Left cardiac atrium (tissue), 4 donors: ENCODE results near the gene ADAMTS3. TPM values are rescaled to one million over a fixed set of nuclear protein-coding genes. Genes with fewer than 3 reads are reported as not detected.

ENCODE experiments used
- ATAC-seq, 2 donors: fragments of 200-7000 bp; cut with Tn5 transposase; one replicate each; pipeline ENCODE4 v1.9.1; 2020; ENCODE audit warnings: mild to moderate bottlenecking in 2 of 2, moderate library complexity in 2 of 2
- DNase-seq: peaks from one replicate; pipeline ENCODE4 v3.0.0-alpha.2; 2020
- intact Hi-C, 2 donors: fragments of 100-400 bp; cut with DNase I; formaldehyde crosslinking; loops; one replicate each; pipeline versions ENCODE4 v1.14.1 to v1.15.1; 2022 to 2023
- total RNA-seq, 2 donors: library from RNA; stranded (reverse); fragmentation: NEBNext Ultra II Directional; extraction: Animal tissue kit (Norgen Biotek cat#: 25700); gene quantifications; one replicate each; pipeline ENCODE4 v1.2.1, GENCODE V29; 2021
- donor health status: DM: no; HTN: yes; CAD: no.
- donor health status: DM: no; HTN: yes; CAD: no; lungs with severe emphysema.
- donor health status: DM: yes; HTN: yes; CAD: no.
- donor health status: Dilated cardiomyopathy.

Gene ADAMTS3
- total RNA-seq, 2 donors from 2014 or later, result 1.2 to 1.7 TPM

DNA sequence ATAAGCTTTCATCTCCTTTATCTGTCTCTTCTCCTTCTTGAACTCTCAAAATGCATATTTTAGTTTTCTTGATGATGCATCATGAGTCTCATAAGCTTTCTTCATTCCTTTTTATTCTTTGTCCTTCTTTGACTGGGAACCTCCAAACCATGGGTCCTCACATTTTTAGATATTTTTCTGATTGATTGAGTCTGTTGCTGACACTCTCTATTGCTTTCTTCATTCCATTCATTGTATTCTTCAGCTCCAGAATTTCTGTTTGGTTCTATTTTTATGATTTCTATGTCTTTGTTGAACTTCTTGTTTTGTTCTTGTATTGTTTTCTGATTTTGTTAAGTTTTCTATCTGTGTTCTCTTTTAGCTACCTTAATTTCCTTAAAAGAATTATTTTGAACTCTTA, 74.9 kb downstream of the ADAMTS3 start:
- intact Hi-C loops, result no loop called here
- DNase-seq, result no peak
- ATAC-seq, result no peak

DNA sequence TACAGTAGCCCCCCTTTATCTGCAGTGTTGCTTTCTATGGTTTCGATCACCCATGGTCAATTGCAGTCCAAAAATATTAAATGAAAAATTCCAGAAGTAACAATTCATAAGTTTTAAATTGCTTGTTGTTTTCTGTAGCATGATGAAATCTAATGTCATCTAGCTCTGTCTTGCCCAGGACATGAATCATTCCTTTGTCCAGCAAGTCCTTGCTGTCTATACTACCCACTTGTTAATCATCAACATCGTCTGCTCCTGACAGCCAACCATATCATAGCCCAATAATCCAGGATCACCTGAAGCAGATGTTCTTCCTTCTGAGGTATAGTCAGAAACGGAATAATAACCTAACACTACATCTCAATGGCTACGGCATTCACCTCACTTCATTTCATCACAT, 79.8 kb downstream of the ADAMTS3 start:
- intact Hi-C loops, result no loop called here
- no peak for DNase-seq
- no peak for ATAC-seq

DNA sequence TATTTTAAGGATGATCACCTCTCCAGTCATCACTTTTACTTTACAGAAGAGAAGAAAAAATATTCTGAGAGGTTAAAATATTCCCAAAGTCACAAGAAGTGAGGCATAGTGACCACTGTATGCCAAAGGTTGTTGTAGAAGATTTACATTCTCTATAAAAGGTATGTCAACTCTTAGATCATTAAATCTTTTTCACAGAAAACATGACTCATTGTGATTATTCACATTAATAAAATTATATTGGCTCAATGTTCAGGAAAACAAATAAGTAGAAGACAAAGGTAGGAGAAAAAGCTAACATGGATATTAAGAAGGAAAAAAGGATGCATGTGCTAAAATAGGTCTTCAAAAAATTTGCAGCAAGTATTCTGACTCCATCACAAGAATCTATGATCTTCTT, 82.0 kb downstream of the ADAMTS3 start:
- no peak for DNase-seq
- no peak for ATAC-seq

DNA sequence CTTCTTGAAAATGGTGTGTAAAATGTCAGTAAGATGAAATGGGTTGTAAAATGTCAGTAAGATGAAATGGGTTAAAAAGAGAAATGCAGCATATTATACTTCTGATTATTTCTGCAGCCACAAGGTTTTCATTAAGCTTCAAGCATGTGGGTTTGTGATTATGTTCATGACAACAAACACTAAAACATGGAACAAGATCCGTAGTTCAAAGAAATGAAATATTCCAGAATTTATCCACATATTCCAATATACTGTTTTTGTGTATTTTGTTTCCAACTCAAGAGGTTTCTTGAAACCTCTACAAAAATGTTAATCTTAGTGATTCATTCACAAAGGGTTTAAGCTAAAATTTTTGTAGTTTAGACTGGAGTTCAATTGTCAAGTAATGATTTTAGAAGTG, 84.0 kb downstream of the ADAMTS3 start:
- ATAC-seq, result no peak

More for the DNA sequence above, 82.0 kb downstream of the ADAMTS3 start:
- intact Hi-C loops, result no loop called here

DNA sequence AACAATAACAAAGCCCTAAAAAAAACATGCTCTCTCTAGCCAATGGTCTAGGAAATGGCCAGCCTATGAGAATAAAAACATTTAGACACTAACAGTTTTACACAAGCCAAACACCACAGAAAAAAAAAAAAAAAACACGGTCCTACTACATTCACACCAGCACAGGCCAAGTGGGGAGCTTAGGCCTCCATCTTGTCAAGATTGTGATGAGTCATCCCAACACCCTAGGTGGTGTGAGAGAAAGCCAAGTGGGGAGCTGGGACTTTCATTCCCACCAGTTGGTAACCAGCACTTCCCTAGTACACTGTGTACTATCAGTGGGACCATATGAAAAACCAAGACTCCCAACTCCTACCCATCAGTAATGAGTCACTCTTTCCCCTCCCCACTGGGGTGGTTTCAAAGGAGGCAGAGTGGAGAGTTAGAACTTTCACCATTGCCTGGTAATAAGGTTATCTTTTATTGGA, 95.6 kb downstream of the ADAMTS3 start:
- peak in 1 of 2 donors; percentile 19 for ATAC-seq
- intact Hi-C loops, result no loop called here
- DNase-seq, result no peak

More for the DNA sequence above, 84.0 kb downstream of the ADAMTS3 start:
- intact Hi-C loops, result no loop called here
- no peak for DNase-seq

DNA sequence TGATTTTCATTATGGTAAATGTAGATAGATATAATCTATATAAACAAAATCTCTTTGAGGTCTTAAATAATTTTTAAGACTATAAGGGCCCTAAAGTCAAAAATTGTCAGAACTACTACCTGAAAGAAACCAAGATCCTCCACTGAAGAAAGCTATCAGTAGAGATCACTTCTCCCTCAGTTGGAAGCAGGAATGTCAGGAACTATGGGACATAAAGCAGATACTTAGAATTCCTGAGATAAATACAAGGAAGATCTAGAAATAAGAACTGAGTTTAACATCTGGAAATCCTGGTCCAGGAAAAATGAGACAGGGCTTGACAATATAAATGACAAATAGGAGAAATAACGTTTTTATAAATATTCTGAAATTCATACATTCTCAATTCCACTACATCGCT, 97.2 kb downstream of the ADAMTS3 start:
- intact Hi-C loops, result no loop called here
- DNase-seq, result no peak
- ATAC-seq, result no peak

DNA sequence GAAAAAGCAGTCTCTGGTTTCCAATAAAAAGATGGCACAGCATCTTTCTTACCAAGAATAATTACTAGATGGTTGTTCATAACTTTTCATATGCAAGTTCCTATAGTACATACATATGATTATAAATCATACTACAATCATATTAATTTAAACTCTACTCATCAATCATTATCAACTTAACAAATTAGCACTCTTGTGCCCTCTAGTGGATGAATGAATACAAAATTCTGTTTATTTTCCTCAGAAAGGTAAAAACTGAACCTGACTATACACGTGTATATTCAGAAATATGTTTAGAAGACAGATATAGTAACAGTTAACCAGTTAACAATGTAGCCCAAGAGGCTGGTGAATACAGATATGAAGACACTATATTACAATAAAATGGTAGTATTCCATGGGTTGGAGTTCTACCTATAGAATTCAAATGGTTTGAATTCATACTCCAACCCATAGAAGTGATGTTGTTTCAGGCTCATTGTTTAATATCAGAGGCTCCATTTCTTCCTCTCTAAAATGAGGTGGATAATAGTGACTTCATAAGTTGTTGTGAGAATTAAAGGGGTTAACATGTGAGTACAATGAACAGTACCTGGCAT, 100.0 kb downstream of the ADAMTS3 start:
- ATAC-seq (no peak), DNase-seq (no peak)
- intact Hi-C loops, result loop anchor here in 1 of 2 donors (5.0 kb wide), 1 partner anchor 142 kb away; no protein-coding TSS in a partner anchor

DNA sequence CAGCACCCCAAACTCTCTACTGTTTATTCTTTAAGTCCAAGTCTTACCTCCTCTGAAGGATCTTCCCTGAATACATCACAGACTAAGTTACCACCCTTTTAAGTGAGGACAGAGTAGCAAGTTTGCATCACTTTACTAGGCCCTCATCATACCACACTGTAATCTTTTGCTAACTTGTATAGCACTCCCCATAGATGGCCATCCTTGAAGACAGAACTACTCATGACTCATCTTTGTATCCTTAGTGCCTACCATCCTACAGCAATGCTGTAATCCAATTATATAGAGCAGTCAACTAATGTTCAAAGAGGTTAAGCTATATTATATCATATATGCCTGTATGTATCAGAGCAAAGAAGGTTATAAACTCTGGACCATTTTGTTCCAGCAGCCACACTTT, 101.4 kb downstream of the ADAMTS3 start:
- intact Hi-C loops, result loop anchor here (2.0 to 5.0 kb wide), 2 partner anchors 140 to 143 kb away; no protein-coding TSS in a partner anchor
- ATAC-seq (no peak), DNase-seq (no peak)

DNA sequence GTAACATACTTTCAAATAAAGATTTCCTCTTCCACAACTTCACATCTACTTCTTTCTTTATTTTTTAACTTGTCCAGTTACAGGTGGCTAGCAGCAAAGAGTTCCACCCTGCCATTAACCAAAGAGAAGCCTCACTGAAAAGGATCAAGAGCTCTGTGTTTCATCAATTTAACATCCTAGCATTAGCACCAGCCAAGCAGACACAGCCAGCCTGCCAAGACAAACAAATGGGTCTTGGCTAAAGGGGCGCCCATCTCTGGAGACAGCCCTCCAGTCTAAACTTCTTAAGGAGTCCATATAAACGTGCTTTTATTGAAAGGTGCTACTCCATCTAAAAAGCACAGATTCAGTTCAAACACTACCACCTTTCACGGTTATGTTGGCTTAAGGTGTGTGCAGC, 105.3 kb downstream of the ADAMTS3 start:
- no peak for DNase-seq
- ATAC-seq, result no peak
- intact Hi-C loops, result no loop called here

DNA sequence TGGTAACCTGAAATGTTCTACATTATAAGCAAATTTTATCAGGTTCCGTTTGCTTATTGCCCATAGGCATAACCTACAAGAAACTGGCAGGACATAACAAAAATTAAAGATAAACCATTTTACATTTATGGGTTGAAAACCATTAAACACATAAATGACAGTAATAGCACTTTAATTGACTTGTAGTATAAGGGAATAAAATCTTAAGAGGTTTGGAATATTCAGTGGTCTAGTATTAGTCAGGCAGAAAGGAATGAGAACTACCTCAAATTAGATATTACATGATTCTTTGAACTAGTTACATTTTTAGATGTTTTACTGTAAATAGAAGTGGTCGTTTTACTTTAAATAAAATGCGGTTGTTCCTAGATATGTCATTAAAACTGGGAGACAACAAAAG, 111.9 kb downstream of the ADAMTS3 start:
- DNase-seq, result no peak
- intact Hi-C loops, result no loop called here

DNA sequence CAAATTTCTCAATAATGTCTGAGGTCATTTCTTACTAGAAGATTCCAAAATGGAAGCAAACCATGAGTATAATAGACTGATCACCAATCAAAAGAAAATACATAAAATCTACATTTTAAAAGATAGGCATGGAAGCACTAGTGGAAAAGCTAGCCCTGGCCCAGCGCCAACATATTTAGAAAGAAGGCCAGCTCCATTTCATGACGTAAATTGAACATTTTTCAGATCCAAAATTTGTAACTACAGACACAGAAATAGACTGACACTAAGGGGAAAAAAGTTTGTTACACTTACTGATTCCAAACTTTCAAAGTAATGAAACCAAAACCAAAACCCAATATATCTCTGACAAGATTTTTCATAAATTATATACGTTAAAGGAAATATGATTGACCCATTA, 117.7 kb downstream of the ADAMTS3 start:
- ATAC-seq (no peak), DNase-seq (peak; percentile 39)
- intact Hi-C loops, result no loop called here

More for the DNA sequence above, 111.9 kb downstream of the ADAMTS3 start:
- no peak for ATAC-seq

DNA sequence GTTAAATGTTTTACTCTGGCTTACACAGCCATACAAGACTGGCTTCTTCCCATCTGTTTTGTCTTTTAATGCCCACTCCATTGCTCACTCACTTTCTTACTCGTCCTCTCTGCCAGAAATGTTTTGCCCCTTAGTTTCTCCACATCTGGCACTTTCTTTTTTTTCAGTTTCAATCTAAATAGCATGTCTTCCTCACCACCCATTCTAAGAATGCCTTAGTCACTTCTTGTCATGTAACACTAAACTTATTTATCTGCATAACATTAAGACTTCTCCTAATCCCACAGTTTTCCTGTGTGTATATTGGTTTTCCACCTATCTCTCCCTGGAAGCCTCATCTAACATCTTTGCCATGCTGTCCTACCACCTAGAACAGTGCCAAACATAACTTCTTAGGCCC, 119.3 kb downstream of the ADAMTS3 start:
- intact Hi-C loops, result no loop called here
- ATAC-seq (no peak), DNase-seq (no peak)

DNA sequence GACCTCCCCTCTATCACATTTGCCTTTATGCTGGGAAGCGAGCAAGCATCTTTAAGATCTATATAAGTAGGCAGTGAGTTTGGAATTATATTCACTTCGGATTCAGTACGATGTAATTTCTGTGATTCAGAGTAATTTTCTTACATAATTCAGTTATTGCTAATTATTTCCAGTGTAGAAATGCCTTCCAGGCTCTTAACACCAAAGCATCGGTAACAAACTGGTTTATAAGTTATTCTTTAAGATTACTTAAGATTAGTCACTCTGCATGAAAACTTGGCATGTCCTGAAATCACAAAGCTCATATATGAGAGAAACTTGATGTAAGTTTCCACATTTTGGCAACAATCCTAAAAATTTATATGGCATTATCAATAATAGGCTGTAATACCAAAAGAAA, 120.8 kb downstream of the ADAMTS3 start:
- ATAC-seq (no peak), DNase-seq (no peak)
- intact Hi-C loops, result no loop called here

DNA sequence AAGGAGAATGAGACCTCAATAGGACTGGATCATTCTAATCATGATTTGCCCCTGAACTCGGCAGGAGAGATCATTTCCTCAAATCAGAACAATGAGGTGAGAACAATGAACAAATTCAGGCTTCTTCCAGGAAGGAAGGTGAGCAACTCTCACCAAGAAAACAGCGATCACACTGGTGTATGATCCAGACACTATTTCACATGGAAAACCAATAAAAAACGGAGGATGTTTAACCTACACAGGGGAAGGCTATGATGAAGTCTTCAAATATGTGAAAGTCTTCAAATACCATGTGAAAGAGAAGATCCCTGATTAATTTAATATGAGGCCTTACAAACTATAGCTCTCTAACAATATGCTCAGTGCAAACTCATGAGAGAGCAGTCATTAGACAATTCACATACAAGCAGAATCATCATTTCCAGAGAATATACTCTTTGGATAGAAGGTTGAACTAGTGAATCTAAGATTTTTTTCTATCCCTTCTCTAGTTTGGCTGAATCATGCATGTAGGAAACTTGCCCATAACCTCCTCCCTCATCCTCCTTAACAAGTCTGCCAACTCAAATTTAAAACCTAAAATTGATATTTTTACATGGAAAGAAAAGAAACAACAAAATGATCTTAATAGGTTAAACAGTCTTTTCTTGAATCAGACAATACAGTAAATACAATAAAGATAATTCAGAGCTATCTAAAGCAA, 122.5 kb downstream of the ADAMTS3 start:
- peak in 1 of 2 donors; percentile 65 for ATAC-seq
- no peak for DNase-seq
- intact Hi-C loops, result no loop called here

DNA sequence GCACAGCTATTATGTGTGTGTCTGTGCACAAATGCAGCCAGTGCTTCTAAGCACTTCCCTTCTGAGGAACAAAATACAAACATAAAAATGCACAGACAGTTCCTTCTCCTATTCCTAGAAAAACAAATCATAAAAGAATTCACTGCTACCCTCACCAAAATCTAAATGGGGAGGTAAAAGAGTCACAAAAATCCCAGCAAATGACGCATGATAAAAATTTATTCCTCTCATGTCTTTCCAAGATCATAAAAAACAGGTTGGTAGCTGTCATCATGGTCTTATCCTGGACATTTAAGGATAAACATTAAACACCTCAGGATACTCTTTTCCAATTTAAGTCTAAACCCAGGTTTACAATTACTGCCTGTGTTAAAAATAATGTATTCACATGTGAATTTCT, 124.9 kb downstream of the ADAMTS3 start:
- intact Hi-C loops, result no loop called here
- ATAC-seq (no peak), DNase-seq (no peak)

DNA sequence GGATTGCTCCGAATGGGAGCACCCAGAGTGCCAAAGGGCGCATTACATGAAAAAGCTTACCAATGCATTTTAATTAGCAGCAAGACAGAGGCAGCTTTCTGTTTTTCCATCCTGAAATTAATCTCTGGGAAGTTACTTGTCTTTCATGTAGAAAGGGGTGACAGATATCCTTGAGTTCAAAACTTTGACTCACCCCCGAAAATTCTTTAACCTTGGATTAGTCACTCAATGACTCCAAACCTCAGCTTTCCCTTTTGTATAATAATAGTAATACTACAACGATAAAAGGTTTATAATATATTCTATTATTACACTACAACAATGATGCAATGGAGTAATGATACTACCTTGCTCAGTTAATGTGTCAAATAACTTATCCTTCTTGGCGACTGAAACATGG, 126.3 kb downstream of the ADAMTS3 start:
- ATAC-seq (no peak), DNase-seq (no peak)
- intact Hi-C loops, result no loop called here

DNA sequence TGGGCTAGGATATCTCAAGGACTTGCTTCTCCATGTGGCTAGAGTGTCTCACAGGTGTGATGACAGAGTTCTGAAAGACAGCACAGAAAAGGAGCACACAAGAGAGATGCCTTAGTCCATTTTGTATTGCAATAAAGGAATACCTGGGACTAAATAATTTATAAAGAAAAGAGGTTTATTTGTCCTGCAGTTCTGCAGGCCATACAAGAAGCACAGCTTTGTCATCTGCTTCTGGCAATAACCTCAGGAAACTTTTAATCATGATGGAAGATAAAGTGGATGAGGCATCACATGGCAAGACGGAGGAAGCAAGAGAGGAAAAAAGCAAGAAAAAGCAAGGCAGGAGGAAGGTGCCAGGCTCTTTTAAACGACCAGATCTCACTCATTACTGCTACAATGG, 126.9 kb downstream of the ADAMTS3 start:
- intact Hi-C loops, result no loop called here
- DNase-seq (no peak), ATAC-seq (no peak)

DNA sequence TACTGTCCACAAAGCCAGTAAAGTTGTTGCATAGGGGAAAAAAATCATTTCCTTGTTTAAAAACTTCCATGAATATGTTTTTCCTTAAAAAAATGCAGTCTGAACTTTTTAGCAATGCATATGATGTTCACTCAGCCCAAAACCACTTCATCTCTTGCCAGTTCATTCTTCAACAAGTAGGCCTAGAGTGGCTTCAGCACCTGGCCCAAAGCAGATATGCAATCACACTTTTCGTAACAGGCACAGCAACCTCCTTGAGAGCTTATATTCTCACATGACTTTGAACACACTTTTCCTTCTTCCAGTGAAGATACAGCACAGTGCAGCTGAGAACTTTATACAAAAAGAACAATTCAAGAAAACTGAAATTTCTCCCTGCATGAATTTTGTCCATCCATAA, 128.6 kb downstream of the ADAMTS3 start:
- intact Hi-C loops, result no loop called here
- ATAC-seq, result no peak
- DNase-seq, result no peak

DNA sequence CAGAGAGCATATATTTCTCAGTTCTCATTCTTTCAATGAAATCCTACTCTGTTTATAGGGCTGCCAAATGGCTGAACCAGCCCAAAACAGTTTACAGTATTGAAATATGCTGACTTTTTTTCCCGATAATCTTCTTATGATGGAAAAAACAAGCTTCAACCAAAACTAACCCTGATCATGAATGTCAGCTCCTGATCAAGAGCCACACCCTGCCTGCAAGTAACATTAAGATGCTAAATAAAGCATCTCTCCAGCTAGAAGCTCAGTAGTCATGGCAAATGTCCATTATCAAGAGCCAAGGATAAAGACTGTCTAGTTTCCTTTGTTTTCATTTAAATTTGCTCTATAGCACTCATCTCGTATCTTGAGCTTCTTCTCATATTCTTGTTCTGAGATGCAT, 136.0 kb downstream of the ADAMTS3 start:
- ATAC-seq (no peak), DNase-seq (no peak)
- intact Hi-C loops, result no loop called here

DNA sequence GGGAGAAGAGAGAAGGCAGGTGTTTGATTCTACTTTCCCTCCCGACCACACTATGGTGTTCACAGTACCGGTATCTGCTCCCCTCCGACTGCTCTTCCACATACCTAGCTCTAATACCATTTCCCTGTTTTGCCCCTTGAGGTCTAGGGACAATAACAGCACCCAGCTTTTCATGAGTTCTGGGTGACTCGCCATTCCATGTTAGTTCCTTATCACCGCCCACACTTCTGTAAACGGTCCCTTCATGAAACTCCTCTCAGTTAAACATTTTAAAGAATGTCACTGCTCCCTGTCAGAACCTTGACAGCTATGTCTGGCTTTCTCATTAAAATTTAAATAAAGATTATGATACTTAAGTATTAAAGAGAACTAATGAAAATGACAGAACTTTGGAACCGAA, 136.7 kb downstream of the ADAMTS3 start:
- DNase-seq, result no peak
- no peak for ATAC-seq
- intact Hi-C loops, result no loop called here

DNA sequence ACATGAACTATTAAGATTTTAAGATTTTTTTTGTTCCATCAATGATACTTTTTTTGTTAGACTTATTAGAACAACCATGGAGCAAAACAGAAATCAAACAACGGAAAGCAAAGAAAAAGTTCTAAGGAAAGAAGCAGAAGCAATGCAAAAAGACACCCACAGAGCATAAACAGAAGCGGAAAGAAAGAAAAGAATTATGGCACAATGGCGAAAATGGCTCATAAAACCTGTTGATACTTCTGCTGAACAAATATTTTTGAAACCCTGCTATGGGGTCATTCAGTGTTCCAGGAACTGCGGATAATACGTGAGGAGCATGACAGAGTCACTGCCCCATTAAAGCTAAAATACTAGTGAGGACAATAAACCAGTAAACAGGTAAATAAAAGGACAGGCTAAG, 138.0 kb downstream of the ADAMTS3 start:
- DNase-seq (no peak), ATAC-seq (no peak)
- intact Hi-C loops, result no loop called here
